Mesenchymal stem cell (in vitro differentiated cells and primary cell): ENCODE results near the gene TOR1B.

Source experiments
- DNase-seq: peaks from one replicate; pipeline ENCODE4 v3.0.0-alpha.2; 2013
- H2AFZ ChIP-seq: one replicate; pipeline ENCODE4 v1.6.1; 2013; ENCODE audit warnings: low read depth, mild to moderate bottlenecking, control low read depth, inconsistent platforms, low read length, moderate library complexity
- H2AK5ac ChIP-seq: 2 replicates; pipeline ENCODE4 v1.6.1; 2013; ENCODE audit warnings: low read length, moderate library complexity, mild to moderate bottlenecking, inconsistent platforms; ENCODE audit not compliant: severe bottlenecking
- H2BK120ac ChIP-seq: one replicate; pipeline ENCODE4 v1.6.1; 2013; ENCODE audit warnings: low read depth, mild to moderate bottlenecking, inconsistent platforms, low read length, moderate library complexity
- H2BK12ac ChIP-seq, 2 experiments: one replicate each; pipeline ENCODE4 v1.6.1; 2013; ENCODE audit warnings: inconsistent platforms in 2 of 2, low read length in 2 of 2, mild to moderate bottlenecking in 2 of 2, moderate library complexity in 2 of 2, control low read depth in 1 of 2
- H2BK15ac ChIP-seq: one replicate; pipeline ENCODE4 v1.6.1; 2013; ENCODE audit warnings: mild to moderate bottlenecking, low read depth, inconsistent platforms; ENCODE audit not compliant: poor library complexity, severe bottlenecking
- H2BK5ac ChIP-seq: 2 replicates; pipeline ENCODE4 v1.6.1; 2013; ENCODE audit warnings: low read depth, mild to moderate bottlenecking, low read length, control low read depth, inconsistent platforms; ENCODE audit not compliant: poor library complexity, severe bottlenecking
- H3K14ac ChIP-seq, 2 experiments: one replicate each; pipeline ENCODE4 v1.6.1; 2013; ENCODE audit warnings: inconsistent platforms in 2 of 2, low read length in 2 of 2, control low read depth in 1 of 2, mild to moderate bottlenecking in 1 of 2, moderate library complexity in 1 of 2
- H3K18ac ChIP-seq, 2 experiments: one replicate each; pipeline ENCODE4 v1.6.1; 2013; ENCODE audit warnings: inconsistent platforms in 2 of 2, low read length in 2 of 2, control low read depth in 1 of 2, low read depth in 1 of 2, mild to moderate bottlenecking in 1 of 2
- H3K23ac ChIP-seq, 2 experiments: one replicate each; pipeline ENCODE4 v1.6.1; 2013; ENCODE audit warnings: inconsistent platforms in 2 of 2, low read length in 2 of 2, mild to moderate bottlenecking in 2 of 2, moderate library complexity in 2 of 2, control low read depth in 1 of 2
- H3K27ac ChIP-seq: 2 replicates; pipeline ENCODE4 v1.5.1; 2013; ENCODE audit warnings: mild to moderate bottlenecking, moderate library complexity, low read length, control low read depth, inconsistent platforms; ENCODE audit not compliant: poor library complexity, severe bottlenecking
- H3K27me3 ChIP-seq, 2 experiments: 2 replicates each; pipeline versions ENCODE4 v1.6.1 to v1.7.0; 2013; ENCODE audit warnings: low read length in 2 of 2, mild to moderate bottlenecking in 2 of 2, moderate library complexity in 2 of 2, control low read depth in 1 of 2, inconsistent platforms in 1 of 2; ENCODE audit not compliant: control insufficient read depth in 1 of 2, insufficient read depth in 1 of 2
- H3K36me3 ChIP-seq, 2 experiments: 2 replicates each; pipeline versions ENCODE4 v1.6.1 to v1.7.0; 2013; ENCODE audit warnings: low read length in 2 of 2, control low read depth in 1 of 2, inconsistent platforms in 1 of 2, low read depth in 1 of 2, mild to moderate bottlenecking in 1 of 2; ENCODE audit not compliant: insufficient read depth in 2 of 2, control insufficient read depth in 1 of 2
- H3K4ac ChIP-seq, 2 experiments: one replicate each; pipeline ENCODE4 v1.6.1; 2013; ENCODE audit warnings: inconsistent platforms in 2 of 2, low read length in 2 of 2, mild to moderate bottlenecking in 2 of 2, moderate library complexity in 2 of 2, control low read depth in 1 of 2, low read depth in 1 of 2
- H3K4me1 ChIP-seq: 2 replicates; pipeline ENCODE4 v1.6.1; 2013; ENCODE audit warnings: low read depth, low read length, control low read depth; ENCODE audit not compliant: control insufficient read depth, insufficient read depth
- H3K4me2 ChIP-seq: 2 replicates; pipeline ENCODE4 v1.6.1; 2013; ENCODE audit warnings: low read length, mild to moderate bottlenecking, inconsistent platforms; ENCODE audit not compliant: poor library complexity, severe bottlenecking
- H3K4me3 ChIP-seq, 2 experiments: 2 replicates each; pipeline versions ENCODE4 v1.5.1 to v1.7.0; 2013; ENCODE audit warnings: low read length in 2 of 2, mild to moderate bottlenecking in 2 of 2, control low read depth in 1 of 2, low read depth in 1 of 2; ENCODE audit not compliant: insufficient read depth in 1 of 2
- H3K79me1 ChIP-seq: replicated peaks from 2 replicates; pipeline ENCODE4 v1.6.1; 2013; ENCODE audit warnings: mild to moderate bottlenecking, control low read depth, low read length, inconsistent platforms; ENCODE audit not compliant: poor library complexity, severe bottlenecking
- H3K9ac ChIP-seq: 2 replicates; pipeline ENCODE4 v1.7.0; 2013; ENCODE audit warnings: mild to moderate bottlenecking, low read length, moderate library complexity
- H3K9me3 ChIP-seq: 2 replicates; pipeline ENCODE4 v1.7.0; 2013; ENCODE audit warnings: mild to moderate bottlenecking, low read length; ENCODE audit not compliant: control insufficient read depth
- H4K8ac ChIP-seq: one replicate; pipeline ENCODE4 v1.6.1; 2013; ENCODE audit warnings: inconsistent platforms, mild to moderate bottlenecking, low read length, moderate library complexity
- H4K91ac ChIP-seq: one replicate; pipeline ENCODE4 v1.6.1; 2013; ENCODE audit warnings: mild to moderate bottlenecking, low read length, inconsistent platforms
- WGBS: methylation state at CpG from one replicate; pipeline ENCODE4 v1.1.7; 2013; ENCODE audit warnings: mixed read lengths; 5-methylcytosine and 5-hydroxymethylcytosine counted together

TOR1B gene

DNA sequence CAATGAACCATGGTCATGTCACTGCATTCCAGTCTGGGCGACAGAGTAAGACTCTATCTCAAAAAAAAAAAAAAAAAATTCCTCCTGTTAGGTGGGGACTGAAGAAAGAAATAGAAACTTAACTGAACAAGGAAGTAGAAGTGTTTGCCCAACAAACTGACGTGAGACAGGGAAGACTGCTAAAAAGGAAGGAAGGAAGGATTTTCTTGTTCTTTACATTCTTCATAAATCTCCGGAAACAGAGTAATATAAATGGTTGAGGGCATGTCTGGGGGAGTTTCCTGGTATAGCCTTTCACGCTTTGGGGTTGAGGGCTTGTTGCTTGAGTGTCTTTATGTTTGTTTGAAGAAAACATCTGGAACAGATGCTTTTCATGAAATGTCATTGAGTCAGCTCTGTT lies 3.1 kb downstream of the TOR1B start:
- no peak overlapping the region for H3K4ac ChIP-seq
- no peak overlapping the region for H4K91ac ChIP-seq
- H2AK5ac ChIP-seq: no peak overlapping the region
- DNase-seq: peak; percentile 51
- no peak overlapping the region for H2BK15ac ChIP-seq
- H3K14ac ChIP-seq: no peak overlapping the region
- WGBS: 83% methylated on average over 3 of the region's 4 CpGs
- H3K9me3 ChIP-seq: no peaks in the 10 kb centered on the region
- H3K79me1 ChIP-seq: peaks cover 30% of the 10 kb centered on the region
- H2BK12ac ChIP-seq: no peak overlapping the region
- no peak overlapping the region for H3K23ac ChIP-seq
- H3K4me3 ChIP-seq: no peak overlapping the region
- H2BK120ac ChIP-seq: no peak overlapping the region
- H3K4me2 ChIP-seq: no peak overlapping the region
- peaks cover 32 to 45% of the 10 kb centered on the region in 2 experiments for H3K36me3 ChIP-seq
- H4K8ac ChIP-seq: no peak overlapping the region
- no peak overlapping the region for H2BK5ac ChIP-seq
- no peak overlapping the region for H3K27ac ChIP-seq
- no peak overlapping the region for H3K9ac ChIP-seq
- no peak overlapping the region for H3K18ac ChIP-seq
- H3K4me1 ChIP-seq: peaks cover 7% of the 10 kb centered on the region
- no peaks in the 10 kb centered on the region for H3K27me3 ChIP-seq
- H2AFZ ChIP-seq: no peak overlapping the region

DNA sequence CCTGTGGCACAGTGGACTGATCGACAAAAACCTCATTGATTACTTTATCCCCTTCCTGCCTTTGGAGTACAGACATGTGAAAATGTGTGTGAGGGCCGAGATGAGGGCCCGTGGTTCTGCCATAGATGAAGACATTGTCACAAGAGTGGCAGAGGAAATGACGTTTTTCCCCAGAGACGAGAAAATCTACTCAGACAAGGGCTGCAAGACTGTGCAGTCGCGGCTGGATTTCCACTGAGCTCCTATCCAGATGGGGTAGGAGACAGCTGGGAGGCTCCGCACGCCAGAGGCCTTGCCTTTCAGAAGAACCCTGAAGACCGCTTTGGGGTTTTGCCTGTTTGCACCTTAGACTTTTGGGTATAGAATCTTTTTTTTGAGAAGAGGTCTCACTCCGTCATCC lies 6.4 kb downstream of the TOR1B start:
- Histone ChIP-seq H3K9ac (no peak overlapping the region), H2BK15ac (no peak overlapping the region), H3K23ac (no peak overlapping the region), H2AFZ (no peak overlapping the region), H2BK12ac (no peak overlapping the region), H2BK5ac (no peak overlapping the region), H3K4me2 (no peak overlapping the region), H3K4ac (no peak overlapping the region), H4K91ac (no peak overlapping the region), H3K36me3 (peaks cover 47 to 69% of the 10 kb centered on the region in 2 experiments), H4K8ac (no peak overlapping the region), H3K79me1 (peaks cover 42% of the 10 kb centered on the region), H3K18ac (no peak overlapping the region), H2AK5ac (no peak overlapping the region), H3K4me3 (no peak overlapping the region), H3K9me3 (no peaks in the 10 kb centered on the region), H2BK120ac (no peak overlapping the region), H3K27ac (no peak overlapping the region), H3K27me3 (no peaks in the 10 kb centered on the region), H3K4me1 (peaks cover under 1% of the 10 kb centered on the region), H3K14ac (no peak overlapping the region)
- WGBS: 97% methylated on average over 10 of the region's 11 CpGs
- no peak for DNase-seq

- Histone ChIP-seq H3K14ac (no peak overlapping the region), H3K9ac (no peak overlapping the region), H4K91ac (no peak overlapping the region), H3K4me2 (no peak overlapping the region), H2BK15ac (no peak overlapping the region), H2BK5ac (no peak overlapping the region), H3K4me1 (no peaks in the 10 kb centered on the region), H3K27me3 (no peaks in the 10 kb centered on the region), H3K4me3 (no peak overlapping the region), H3K23ac (peak overlapping the region in 1 of 2 experiments; percentile 27), H3K9me3 (no peaks in the 10 kb centered on the region), H2AK5ac (no peak overlapping the region), H2BK120ac (no peak overlapping the region), H3K36me3 (peaks cover 52 to 75% of the 10 kb centered on the region in 2 experiments), H2AFZ (no peak overlapping the region), H3K79me1 (peaks cover 47% of the 10 kb centered on the region), H2BK12ac (no peak overlapping the region), H3K27ac (no peak overlapping the region), H3K4ac (no peak overlapping the region), H3K18ac (no peak overlapping the region), H4K8ac (peak overlapping the region; percentile 4)
- no peak for DNase-seq
- WGBS: over 99% methylated on average over 11 of the region's 11 CpGs
These were observed 7.1 kb downstream of the TOR1B start for GRCh38 chr9:129810116-129810515.

DNA sequence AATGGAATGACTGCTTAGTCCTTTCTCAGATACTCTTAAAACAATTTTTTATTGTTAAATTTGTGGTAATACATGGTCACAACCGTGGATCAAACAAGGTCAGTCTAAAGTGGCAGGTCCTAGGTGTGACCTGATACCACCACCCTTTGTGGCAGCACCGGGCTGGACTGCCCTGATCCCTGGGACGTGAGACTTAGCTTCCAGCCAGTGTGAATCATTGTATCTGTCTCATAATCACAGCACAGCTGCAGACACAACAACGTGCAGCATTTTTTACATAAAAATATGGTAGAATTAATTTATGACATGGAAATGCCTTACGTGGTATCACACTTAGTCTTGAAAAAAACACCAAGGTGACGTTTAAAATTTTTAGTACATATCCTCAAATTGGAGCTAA lies 7.8 kb downstream of the TOR1B start:
- peaks cover 47% of the 10 kb centered on the region for H3K79me1 ChIP-seq
- WGBS: 100% methylated on average over 3 of the region's 6 CpGs
- H2BK120ac ChIP-seq: no peak overlapping the region
- H2BK15ac ChIP-seq: no peak overlapping the region
- no peak overlapping the region for H3K4me2 ChIP-seq
- no peak overlapping the region for H2BK12ac ChIP-seq
- H3K9me3 ChIP-seq: no peaks in the 10 kb centered on the region
- no peaks in the 10 kb centered on the region for H3K27me3 ChIP-seq
- H3K4me3 ChIP-seq: no peak overlapping the region
- H4K91ac ChIP-seq: no peak overlapping the region
- H2AK5ac ChIP-seq: no peak overlapping the region
- no peak for DNase-seq
- no peak overlapping the region for H3K4ac ChIP-seq
- no peak overlapping the region for H2BK5ac ChIP-seq
- H3K9ac ChIP-seq: no peak overlapping the region
- H3K14ac ChIP-seq: no peak overlapping the region
- no peak overlapping the region for H4K8ac ChIP-seq
- no peak overlapping the region for H2AFZ ChIP-seq
- no peaks in the 10 kb centered on the region for H3K4me1 ChIP-seq
- peaks cover 55 to 77% of the 10 kb centered on the region in 2 experiments for H3K36me3 ChIP-seq
- no peak overlapping the region for H3K23ac ChIP-seq
- H3K18ac ChIP-seq: no peak overlapping the region
- no peak overlapping the region for H3K27ac ChIP-seq
